Stomach (tissue), 9 donors: ENCODE results near the gene GALNT17. TPM values are rescaled to one million over a fixed set of nuclear protein-coding genes. Genes with fewer than 3 reads are reported as not detected.
A peak's percentile ranks its signal among the peaks of the same experiment; 100 is the strongest.

Source experiments
- DNase-seq, 2 donors: peaks; one replicate each; pipeline versions ENCODE4 v3.0.0 to v3.0.0-alpha.2; 2013 to 2019
- H3K27ac ChIP-seq, 5 donors: fragments of 200-600 bp in 4 of 5; sonication (generic) in 4 of 5; one replicate each; pipeline ENCODE4 v1.5.1; 2013 to 2019; ENCODE audit warnings: mild to moderate bottlenecking in 1 of 5, moderate library complexity in 1 of 5
- H3K27me3 ChIP-seq, 3 donors: fragments of 200-600 bp; sonication (generic); one replicate each; pipeline ENCODE4 v1.5.1; 2017 to 2019; ENCODE audit warnings: mixed run types in 1 of 3
- H3K36me3 ChIP-seq, 4 donors: fragments of 200-600 bp; sonication (generic); 1 replicate in 3 of 4; 2 replicates in 1 of 4; pipeline ENCODE4 v1.5.1; 2016 to 2019
- H3K4me1 ChIP-seq, 4 donors: fragments of 200-600 bp; sonication (generic); one replicate each; pipeline ENCODE4 v1.5.1; 2016 to 2019
- H3K4me3 ChIP-seq, 4 donors: fragments of 200-600 bp; sonication (generic) in 3 of 4; one replicate each; pipeline ENCODE4 v1.5.1; 2016 to 2019; ENCODE audit warnings: mild to moderate bottlenecking in 1 of 4
- H3K9me3 ChIP-seq, 4 donors: fragments of 200-600 bp; sonication (generic); one replicate each; pipeline ENCODE4 v1.5.1; 2016 to 2019
- CTCF ChIP-seq, 7 experiments: fragments of 450-650 bp in 4 of 7; fragments of 200-600 bp in 3 of 7; sonication (generic) in 3 of 7; IDR thresholded peaks; one replicate each; pipeline ENCODE4 v1.5.1; 2016 to 2019; ENCODE audit warnings: antibody characterized with exemption in 7 of 7, control low read depth in 2 of 7, mild to moderate bottlenecking in 1 of 7
- EP300 ChIP-seq: sonication (generic); formaldehyde crosslinking; IDR thresholded peaks from one replicate; pipeline ENCODE4 v1.6.1; 2017; ENCODE audit warnings: antibody characterized with exemption
- POLR2A ChIP-seq, 4 donors: fragments of 450-650 bp; IDR thresholded peaks; one replicate each; pipeline ENCODE4 v1.6.1; 2016; ENCODE audit warnings: antibody characterized with exemption in 4 of 4, control low read depth in 2 of 4, mild to moderate bottlenecking in 1 of 4, moderate library complexity in 1 of 4
- POLR2AphosphoS5 ChIP-seq, 3 donors: sonication (generic); formaldehyde crosslinking; IDR thresholded peaks; one replicate each; pipeline ENCODE4 v1.6.1; 2016; ENCODE audit warnings: antibody characterized with exemption in 3 of 3
- WGBS, 5 donors: extraction: QIAGEN DNeasy Blood & Tissue Kit in 3 of 5; methylation state at CpG; one replicate each; pipeline versions ENCODE4 v1.1.5 to v1.1.7; 2013 to 2018; 5-methylcytosine and 5-hydroxymethylcytosine counted together
- intact Hi-C: fragments of 100-400 bp; cut with DNase I; formaldehyde crosslinking; loops from one replicate; pipeline ENCODE4 v1.15.1; 2023; ENCODE audit warnings: low total_unique reads
- polyA plus RNA-seq, 3 donors: library from polyadenylated mRNA; stranded (reverse); fragments of 200-250 nt; gene quantifications; one replicate each; pipeline ENCODE4 v1.2.3, GENCODE V29; 2013
- total RNA-seq, 5 donors: library from RNA; depleted of rRNA; stranded (reverse); fragments of >200 nt; gene quantifications; one replicate each; pipeline versions ENCODE4 v1.1.0 to v1.2.3, GENCODE V29; 2014 to 2016
- donor health status: healthy with polysubstance abuse.
- donor health status: Bipolar disorder and iron deficiency.
- donor health status: healthy.

GALNT17 gene
- total and polyA plus RNA-seq, 8 donors, result 0.76 to 12.5 (median 1.6) TPM; not detected in 1

- DNase-seq, result no peak
- H3K36me3 ChIP-seq, result no peaks in the 10 kb centered on the region
- intact Hi-C loops, result no loop called here
These were observed 486.3 kb downstream of the GALNT17 start for GRCh38 chr7:71618278-71618677.

GRCh38 chr7:71625545-71625944 lies 493.6 kb downstream of the GALNT17 start:
- H3K9me3 ChIP-seq, result no peaks in the 10 kb centered on the region
- TF ChIP-seq POLR2AphosphoS5 (IDR thresholded peaks at IDR 0.05) (no peak), EP300 (no peak), CTCF (IDR thresholded peaks at IDR 0.05) (no peak), POLR2A (IDR thresholded peaks at IDR 0.05) (no peak)
- H3K4me3 ChIP-seq, result no peak overlapping the region
- H3K4me1 ChIP-seq, result no peaks in the 10 kb centered on the region
- H3K36me3 ChIP-seq, result no peaks in the 10 kb centered on the region
- intact Hi-C loops, result no loop called here
- H3K27ac ChIP-seq, result no peak overlapping the region
- peak in 1 of 2 donors; percentile 12 for DNase-seq
- WGBS, 5 donors, result 77 to 83% (median 78%) methylated on average over 4 of the region's 4 CpGs
- no peaks in the 10 kb centered on the region for H3K27me3 ChIP-seq

More at GRCh38 chr7:71618278-71618677, 486.3 kb downstream of the GALNT17 start:
- WGBS, 5 donors, result 29 to 71% (median 48%) methylated on average over 2 of the region's 2 CpGs
- Histone ChIP-seq H3K9me3 (no peaks in the 10 kb centered on the region), H3K4me3 (no peak overlapping the region), H3K27ac (no peak overlapping the region), H3K4me1 (peaks cover 0 to 10% (median 5%) of the 10 kb centered on the region in 4 donors), H3K27me3 (no peaks in the 10 kb centered on the region)
- TF ChIP-seq POLR2AphosphoS5 (IDR thresholded peaks at IDR 0.05) (no peak), POLR2A (IDR thresholded peaks at IDR 0.05) (no peak), CTCF (IDR thresholded peaks at IDR 0.05) (no peak), EP300 (no peak)

- H3K27me3 ChIP-seq, result no peaks in the 10 kb centered on the region
- H3K4me3 ChIP-seq, result no peak overlapping the region
- WGBS, 5 donors, result 44 to 88% (median 65%) methylated on average over 1 of the region's 1 CpG
- H3K4me1 ChIP-seq, result no peaks in the 10 kb centered on the region
- no peak for DNase-seq
- no peak for TF ChIP-seq POLR2AphosphoS5 (IDR thresholded peaks at IDR 0.05)
- no peak overlapping the region for H3K27ac ChIP-seq
- no peaks in the 10 kb centered on the region for H3K9me3 ChIP-seq
- no peaks in the 10 kb centered on the region for H3K36me3 ChIP-seq
- intact Hi-C loops, result no loop called here
These were observed 494.3 kb downstream of the GALNT17 start for GRCh38 chr7:71626206-71626605.

GRCh38 chr7:71627651-71628050 lies 495.7 kb downstream of the GALNT17 start:
- intact Hi-C loops, result no loop called here
- peak in 1 of 2 donors; percentile 32 for DNase-seq
- no peak overlapping the region for H3K27ac ChIP-seq

More at GRCh38 chr7:71627651-71628050, 495.7 kb downstream of the GALNT17 start:
- H3K4me1 ChIP-seq, result no peaks in the 10 kb centered on the region
- no peaks in the 10 kb centered on the region for H3K36me3 ChIP-seq
- no peaks in the 10 kb centered on the region for H3K9me3 ChIP-seq
- 64 to 74% (median 67%) methylated on average over 7 of the region's 7 CpGs for WGBS, 5 donors
- no peak for TF ChIP-seq CTCF (IDR thresholded peaks at IDR 0.05)
- TF ChIP-seq POLR2AphosphoS5 (IDR thresholded peaks at IDR 0.05), result no peak
- no peak for TF ChIP-seq POLR2A (IDR thresholded peaks at IDR 0.05)
- TF ChIP-seq EP300, result no peak
- no peaks in the 10 kb centered on the region for H3K27me3 ChIP-seq
- no peak overlapping the region for H3K4me3 ChIP-seq
